Nucleus accumbens (tissue), 56 donors: Measurements from ENCODE around the gene PCSK6.
"Not testable (repeated sequence)": the region's sequence is repeated elsewhere in the genome, so short reads cannot be mapped to it uniquely, and the experiment has no call there.

ENCODE experiments used
- DNase-seq, 56 donors: peaks; one replicate each; lab custom pipeline; 2025; lab: John Stamatoyannopoulos, UW

PCSK6 gene

DNA sequence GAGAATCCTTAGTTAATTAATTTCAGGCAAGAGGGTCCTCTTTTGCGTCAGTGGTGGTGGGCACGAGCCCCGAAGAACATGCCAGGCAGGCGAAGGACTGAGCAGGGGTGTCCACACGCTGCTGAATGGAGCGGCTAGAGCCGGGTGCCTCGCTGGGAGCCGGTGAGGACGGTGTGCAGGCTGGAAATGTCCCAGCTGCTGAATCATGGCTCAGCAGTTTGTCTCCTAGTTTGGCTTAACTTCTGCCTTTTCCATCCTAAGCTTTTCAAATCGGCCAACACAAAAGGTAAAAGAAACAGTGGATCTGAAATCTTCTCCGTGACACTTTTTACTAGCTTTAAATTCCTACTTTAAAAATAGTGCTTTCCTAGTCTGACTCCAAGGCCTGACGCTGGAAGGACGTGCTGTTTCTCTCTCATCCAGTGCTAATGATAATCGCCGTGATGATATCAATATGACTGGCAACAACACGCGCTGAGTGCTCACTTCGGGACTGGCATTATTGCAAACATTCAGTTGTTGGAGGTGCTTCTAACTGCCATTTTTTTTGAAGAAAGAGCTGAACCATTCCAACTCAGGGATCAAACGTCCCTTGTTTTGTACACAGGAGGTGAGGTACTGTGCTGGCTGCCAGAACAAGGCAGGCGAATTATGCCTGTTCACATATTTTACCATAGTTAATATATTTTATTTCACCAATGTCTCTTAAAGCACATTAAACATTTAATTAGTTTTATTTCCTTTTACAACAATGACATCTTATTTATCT is 19.8 kb downstream of the PCSK6 start:
- peak in 2 of 56 donors; percentile 50 for DNase-seq

DNA sequence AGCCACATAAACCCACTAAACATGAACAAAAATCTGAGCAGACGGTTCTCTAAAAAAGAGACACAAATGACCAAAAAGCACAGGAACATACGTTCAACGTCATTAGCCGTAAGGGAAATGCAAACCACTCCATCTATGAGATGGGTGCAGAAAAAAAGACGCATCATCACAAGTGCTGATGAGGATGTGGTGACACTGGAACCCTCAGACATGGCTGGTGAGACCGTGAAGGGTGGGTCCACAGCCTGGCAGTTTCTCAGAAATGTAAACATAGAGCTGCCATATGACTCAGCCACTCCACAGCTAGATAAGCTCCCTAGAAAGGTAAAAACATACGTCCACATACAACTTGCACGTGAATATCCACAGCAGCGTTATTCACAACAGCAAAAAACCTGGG is 23.3 kb downstream of the PCSK6 start:
- no peak for DNase-seq

DNA sequence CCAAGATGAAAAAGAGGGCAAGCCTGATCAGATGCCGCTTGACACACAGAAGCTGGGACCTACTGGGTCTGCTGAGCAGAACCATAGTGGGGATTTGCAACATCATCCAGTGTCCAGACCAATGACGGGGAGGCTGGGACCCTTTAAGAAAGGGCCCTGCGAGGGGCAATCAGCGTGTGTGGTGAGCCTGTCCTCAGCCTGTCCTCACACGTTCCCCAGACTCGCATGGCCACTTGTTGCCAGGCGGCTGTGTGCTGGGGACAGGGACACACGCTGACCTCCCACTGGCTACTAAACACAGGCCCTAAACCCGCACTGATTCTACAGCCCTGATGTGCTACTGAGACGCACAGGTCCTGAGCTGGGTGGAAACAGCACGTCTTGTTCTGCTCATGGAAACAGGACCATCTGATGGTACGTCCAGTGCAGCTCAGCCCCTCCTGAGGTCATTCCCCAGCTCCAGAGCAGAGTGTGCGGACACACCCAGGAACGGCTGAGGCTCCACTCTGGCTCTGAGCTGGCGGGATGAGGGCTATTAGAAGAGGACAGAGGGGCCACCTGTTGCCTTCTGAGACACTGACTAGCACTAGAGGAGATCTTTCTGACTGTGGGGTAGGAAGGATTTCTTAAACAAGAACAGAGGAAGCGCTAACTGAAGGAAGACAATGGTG is 24.4 kb downstream of the PCSK6 start:
- DNase-seq, result no peak

DNA sequence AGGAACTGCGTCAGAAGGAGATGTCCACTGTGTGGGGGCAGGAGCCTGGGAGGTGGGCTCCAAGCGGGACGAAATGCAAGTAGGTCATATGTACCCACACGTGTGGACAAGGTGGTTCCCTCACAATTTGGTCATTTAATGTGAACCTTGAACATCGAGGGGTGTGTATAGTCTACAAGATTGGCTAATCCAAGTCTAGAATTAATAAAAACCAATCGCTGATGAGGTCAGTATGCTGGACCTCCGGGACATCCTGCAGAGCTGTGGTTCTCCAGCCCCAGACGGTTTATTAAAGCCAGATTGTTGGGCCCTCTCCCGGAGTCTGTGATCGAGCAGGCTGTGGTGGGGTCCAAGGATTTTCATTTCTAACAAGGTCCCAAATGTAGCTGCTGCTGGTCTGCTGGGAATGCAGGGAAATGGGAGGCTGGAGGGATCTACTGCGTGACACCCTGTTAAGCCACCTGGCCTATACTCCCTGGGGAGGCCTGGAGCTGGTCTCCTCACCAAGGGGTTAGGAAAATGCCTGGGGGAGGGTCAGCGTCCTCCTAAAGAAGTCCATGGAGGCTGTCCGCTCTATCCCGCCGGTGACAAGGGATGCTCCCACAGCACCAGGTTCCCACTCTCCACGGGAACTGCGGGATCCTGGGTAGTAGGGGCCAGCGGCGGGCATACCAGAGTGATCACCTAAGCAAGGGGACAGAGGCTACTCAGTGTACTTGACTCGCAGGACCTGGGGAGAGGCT is 25.1 kb downstream of the PCSK6 start:
- no peak for DNase-seq

DNA sequence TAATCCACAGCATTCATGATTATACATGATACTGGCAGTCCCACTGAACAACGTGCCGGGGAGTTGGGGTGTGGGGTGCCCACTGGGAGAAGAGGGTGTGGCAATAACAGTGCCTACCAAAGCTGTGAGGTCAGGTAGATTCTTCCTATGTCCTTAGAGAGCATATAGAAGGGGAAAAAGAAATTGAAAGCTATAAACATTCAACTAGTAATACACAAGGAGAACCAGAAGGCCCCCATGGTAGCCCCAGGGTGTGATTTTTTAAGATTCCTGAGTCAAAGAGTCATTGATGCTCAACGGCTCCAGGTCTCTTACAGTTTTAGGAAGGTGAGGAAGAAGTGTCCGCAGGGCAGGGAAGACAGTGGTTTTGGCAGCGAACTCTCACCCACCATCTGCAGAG is 25.8 kb downstream of the PCSK6 start:
- not testable (repeated sequence) for DNase-seq

DNA sequence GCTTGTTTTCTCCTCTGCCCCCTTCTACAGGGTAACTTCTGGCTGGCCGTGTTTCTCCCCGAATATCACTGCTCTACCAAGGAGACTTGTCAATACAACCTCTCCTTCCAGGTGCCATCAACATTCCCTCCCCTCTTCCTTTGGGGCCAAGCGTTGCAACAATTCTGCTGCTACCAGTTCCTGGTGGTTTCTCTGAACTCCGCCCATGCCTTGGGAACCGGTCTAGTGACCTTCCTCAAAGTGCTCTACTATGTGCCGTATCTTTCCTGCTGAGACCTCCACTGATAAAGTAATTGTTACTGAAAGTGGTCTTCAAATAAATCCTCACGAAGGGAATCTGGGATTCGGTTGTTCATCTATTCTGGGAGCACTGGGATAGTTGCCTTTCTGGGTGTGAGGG is 26.2 kb downstream of the PCSK6 start:
- DNase-seq, result no peak

DNA sequence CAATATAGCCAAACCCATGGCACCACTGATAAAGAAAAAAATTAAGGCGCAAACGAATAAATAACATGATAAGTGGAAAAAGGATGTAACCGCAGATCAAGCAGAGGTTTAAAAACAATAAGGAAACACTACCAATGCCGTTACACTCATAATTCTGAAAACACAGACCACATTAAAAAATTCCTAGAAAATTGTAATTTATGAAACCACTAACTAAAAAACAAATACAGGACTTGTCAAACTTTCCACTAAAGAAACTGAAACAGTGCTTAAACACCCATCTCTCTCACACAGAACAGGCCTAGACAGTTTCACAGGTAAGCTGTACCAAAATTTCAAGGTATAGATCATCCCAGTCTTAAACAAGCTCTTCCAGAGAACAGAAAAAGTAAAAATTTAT is 28.4 kb downstream of the PCSK6 start:
- DNase-seq, result no peak

DNA sequence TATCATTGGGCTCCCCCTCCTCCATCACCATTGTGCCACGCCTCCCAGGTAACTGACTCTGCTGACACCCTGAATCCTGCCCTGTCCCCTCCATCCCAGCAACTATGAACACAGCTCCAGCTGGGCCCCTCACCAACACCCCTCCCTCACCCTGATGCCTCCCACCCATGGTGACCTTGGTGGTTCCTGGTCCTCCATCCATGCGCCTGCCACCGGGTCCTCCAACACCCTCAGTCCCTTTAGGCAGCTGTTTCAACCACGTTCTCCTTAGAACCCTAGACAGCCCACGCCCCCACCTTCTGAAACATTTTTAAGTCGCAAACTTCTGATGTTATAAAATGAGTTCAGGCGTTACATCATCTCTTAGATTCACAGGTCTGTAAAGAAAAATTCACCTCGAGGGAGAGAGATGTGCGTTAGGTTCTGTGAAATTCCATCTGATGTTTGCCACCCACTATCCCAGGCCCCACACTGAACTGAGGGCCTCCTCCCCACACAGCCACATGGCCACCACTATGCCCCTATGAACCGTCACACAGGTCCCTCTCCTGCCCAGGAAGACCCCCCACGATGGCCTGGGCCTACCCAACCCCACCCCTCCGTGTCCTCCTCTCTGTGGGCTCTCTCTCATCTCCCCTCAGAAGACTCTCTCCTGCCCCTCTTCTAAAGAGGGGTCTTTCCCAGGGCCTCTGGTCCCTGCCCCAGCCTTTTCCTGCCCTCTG is 29.8 kb downstream of the PCSK6 start:
- no peak for DNase-seq

DNA sequence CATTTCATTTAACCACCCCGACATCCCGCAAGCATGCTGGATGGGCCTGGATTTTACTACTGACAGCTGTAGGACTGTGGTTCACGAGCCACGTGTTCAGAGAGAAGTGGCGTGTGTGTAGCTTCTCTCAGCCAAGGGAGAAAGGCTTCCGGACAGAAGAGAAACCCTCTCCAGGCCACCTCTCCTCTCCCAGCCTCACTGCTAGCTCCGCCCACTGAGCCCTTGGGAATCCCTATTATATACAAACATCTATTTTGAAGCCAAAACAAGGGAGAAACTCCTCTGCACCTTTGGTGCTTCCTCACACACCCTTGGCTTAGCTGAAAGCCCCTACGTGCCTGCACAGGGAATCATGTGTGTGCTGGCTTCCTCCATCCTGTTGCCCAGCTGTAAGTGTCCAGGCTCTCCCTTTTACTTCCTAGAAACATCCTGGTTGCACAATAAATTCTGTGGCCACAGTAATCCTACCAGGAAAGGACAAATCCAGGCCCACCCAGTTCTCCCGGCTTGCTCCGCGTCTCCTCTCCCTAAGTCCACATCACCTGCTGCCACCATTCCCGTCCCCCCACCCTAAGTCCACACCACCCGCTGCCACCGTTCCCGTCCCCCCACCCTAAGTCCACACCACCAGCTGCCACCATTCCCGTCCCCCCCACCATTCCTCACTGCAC is 30.5 kb downstream of the PCSK6 start:
- no peak for DNase-seq

DNA sequence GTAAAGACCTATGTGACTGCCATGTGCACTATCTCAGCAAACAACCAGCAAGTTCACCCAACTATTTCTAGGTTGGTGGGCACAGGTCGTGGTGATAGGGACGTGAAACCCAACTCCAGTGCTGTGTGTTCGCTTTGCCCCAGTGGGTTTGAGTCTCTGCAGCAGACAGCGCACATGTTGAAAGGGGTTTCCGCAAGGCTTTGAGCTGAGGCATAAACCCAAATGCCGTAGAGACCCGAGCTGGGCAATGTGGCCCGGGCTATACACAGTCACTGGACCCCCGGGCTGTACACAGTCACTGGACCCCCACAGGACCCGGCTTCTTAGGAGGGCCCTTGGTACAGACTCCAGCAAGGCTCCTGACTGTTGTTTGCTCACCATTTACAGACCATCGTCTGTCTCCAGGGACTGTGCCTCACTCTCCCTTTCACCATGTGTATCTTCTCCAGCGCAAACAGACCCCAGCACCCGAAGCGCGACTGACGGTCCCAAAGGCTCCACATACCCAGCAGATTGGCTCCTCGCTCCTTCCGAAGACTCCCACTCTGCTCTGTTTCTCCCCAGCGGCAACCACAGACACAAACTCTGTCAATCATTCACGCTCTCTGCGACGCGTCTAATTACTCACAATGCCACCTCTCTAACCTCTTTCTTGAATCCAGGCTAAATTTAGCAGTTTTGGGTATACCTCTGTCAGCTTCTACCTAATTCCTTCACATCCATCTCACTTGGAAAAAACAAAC is 31.2 kb downstream of the PCSK6 start:
- no peak for DNase-seq

DNA sequence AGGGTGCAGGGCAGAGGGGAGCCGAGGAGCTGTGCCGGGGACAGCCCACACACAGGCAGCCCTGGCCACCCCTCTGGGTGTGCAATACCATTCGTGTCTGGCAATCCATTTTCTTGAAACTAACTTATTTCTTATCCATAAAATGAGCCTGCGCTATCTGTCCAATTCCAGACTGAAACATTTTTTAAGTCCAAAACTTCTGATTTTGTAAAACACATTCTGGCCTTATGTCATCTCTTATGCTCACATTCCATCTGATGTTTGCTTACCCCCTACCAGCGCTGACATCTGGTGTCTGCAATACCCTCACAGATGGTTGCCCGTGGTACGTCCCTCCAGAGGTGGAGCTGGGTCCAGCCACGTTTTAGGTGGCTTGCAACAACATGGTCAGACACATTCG is 31.8 kb downstream of the PCSK6 start:
- DNase-seq, result no peak

DNA sequence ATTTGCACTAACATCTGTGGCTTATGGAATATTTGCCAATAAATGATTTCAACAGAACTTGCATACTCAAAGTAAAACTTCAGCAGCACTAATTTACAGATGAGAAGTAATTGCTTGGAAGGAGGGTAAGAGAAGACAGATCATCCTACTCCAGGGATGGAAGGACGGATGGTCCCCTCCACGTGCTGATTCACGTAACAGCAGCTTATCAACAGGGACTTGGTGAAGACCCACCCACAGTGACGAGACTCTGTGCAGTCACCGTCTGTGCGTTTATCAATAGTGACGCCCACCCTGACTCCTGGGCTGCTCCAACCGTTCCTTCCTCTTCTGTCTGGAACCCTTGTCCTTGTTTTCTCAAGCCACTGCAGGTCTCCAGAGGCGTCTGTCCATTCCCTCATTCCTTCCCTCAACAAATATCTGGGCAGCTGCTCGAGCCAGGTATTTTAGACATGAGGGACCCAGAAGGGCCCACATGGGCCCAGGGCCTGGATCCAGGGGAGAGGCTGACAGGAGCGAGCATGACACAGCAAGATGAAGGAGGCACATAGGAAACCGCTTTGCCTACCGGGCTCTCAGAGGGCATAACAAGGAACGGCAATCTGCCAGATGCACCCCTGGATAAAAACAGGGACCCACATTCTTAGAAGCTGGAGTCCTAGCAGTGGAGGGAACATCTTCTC is 33.3 kb downstream of the PCSK6 start:
- DNase-seq, result no peak

DNA sequence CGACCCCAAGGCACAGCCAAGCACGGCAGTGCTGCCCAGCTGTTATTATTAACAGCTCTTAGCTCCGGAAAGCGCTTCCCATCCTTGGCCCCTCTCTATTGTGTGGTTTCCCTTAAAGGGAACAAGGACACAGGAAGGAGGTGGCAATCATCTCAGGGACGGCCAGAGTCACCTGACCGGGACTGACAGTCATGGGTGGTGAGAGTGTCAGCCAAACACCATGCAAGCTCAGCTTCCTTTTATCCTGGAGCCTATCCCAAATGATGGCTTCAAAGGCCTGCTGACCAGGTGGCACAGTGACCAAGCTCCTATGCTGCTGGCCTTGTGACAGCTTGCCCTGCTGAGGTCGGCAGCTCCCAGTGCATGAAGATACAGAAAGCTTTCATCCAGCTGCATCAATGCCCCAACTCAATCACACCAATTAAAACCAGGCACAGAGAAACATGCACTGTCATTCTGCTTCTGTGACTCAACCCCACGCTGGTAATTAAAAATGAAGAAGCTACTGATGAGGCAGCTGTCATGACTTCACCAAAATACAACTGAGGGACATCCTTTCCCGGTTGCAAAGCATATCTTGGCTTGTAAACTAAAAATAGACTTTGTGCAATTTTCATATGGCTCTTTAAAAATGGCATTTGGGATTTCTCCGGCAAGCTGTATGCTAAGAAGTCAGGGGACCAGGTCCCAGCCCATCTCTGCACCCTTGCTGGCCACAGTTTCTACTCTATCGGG is 34.0 kb downstream of the PCSK6 start:
- peak in 42 of 56 donors; percentile 22 to 87 (median 62) for DNase-seq

DNA sequence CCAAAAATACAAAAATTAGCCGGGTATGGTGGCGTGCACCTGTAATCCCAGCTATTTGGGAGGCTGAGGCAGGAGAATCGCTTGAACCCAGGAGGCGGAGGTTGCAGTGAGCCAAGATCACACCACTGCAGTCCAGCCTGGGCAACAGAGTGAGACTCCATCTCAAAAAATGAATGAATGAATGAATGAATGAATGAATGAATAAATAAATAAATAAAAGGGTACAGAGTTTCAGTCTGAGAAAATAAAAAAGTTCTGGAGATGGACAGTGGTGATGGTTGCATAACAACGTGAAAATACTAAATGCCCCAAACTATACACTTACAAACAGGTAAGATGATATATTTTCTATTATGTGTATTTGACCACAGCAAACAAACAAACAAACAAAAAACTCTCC is 34.7 kb downstream of the PCSK6 start:
- not testable (repeated sequence) for DNase-seq

DNA sequence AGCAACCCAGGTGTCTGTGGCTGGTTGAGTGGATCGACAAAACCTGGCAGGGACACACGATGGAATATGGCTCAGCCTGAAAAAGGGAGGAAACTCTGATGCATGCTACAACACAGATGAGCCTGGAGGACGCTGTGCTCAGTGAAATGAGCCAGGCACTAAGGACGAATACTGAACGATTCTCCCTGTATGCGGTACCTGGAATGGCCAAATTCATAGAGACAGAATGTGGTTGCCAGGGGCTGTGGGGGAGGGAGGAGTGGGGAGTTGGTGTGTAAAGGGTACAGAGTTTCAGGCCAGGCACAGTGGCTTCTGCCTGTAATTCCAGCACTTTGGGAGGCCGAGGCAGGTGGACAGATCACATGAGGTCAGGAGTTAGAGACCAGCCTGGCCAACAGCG is 35.1 kb downstream of the PCSK6 start:
- DNase-seq, result no peak

DNA sequence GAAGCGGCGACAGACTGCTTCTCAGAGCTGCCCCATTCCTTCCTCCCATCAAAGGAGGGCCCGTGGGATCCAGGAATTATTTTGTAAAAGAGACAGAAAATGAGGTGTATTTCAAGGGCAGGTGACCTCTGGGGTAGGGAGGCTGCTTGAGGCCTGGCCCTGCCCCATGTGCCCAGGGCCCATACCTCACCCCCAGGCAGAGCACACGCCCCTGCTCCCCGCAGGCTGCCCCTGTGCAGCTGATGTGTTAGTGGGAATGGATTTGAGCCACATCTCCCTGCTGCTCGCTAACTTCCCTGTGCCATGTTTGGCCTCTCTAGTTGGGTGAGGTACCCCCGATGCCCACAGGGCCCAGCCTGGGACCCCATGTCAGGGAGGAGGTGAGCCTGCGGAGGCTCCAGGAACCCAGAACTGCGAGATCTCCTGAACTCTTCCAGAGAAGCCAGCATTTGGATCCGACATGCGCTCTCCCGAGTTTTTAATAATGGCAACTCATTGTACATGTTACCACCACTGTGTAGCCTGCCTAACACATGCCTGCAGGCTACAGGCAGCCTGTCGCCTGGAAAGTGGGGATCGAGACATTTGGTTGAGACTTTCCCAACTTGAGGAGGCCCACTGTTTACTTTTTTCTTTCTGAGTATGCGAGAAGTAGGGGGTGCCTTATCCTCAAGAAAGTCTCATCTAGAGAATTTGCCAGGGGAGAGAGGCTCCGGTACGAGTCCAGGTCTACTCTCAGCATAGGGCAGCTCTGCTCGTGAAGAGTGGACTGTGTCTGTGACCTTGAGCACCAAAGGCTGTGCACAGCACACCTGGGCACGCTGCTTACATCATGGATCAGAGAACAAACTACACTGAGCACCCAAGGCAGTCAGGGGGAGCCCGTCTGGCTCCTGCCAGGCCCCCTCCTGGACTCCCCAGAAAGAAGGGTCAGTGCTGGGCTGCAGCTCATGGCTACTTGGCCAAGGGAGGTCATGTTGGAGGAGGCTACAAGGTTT is 36.1 kb downstream of the PCSK6 start:
- no peak for DNase-seq

DNA sequence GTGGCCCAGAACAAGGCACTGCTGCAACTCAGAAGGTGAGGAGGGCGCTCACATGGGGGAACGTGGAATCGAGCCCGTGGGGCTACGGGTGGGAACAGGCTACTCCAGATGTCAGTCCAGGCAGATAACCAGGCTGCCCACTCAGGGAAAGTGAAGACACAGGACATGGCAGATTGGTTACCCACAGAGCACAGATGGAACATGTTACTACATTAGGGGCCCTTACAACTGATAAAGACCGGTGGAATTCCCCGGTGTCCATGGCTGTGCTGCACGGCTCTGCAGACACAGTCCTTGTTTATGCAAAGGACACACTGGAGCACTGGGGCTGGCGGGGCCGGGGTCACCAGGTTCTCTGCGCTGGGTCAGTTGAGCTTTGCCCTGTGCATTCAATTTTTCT is 36.9 kb downstream of the PCSK6 start:
- no peak for DNase-seq
